HG03575 (cell line): ENCODE results near the gene MSH3.

ENCODE experiments used
- ATAC-seq: cut with Tn5 transposase; IDR thresholded peaks from one replicate; pipeline ENCODE4 v1.9.1; 2021; ENCODE audit not compliant: unreplicated experiment, insufficient number of reproducible peaks, low FRiP score; ENCODE audit errors: extremely low read depth

MSH3 gene

GRCh38 chr5:80916676-80917075 lies 262.2 kb downstream of the MSH3 start:
- ATAC-seq: no peak

GRCh38 chr5:80917631-80918030 lies 263.2 kb downstream of the MSH3 start:
- ATAC-seq: no peak

- ATAC-seq: no peak
Observed at GRCh38 chr5:80919678-80920196, 265.3 kb downstream of the MSH3 start.

DNA sequence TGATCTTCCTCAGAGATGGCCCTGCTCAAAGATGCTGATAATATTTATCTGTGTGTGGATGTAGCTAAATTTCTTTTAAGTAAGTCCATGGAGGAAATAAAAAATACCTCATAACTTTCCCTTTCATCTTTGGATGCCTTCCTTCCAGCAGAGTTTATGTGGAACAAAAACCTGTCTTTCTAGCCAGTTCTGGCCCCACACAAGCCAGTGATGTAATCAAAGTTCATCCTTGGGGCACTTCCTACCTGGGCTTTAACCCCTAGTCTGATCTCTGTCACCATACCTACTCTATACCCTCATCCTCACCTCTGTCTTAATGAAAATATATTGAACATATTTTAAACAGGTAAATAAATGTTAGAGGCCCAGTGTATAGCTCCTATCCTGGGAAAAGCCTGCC lies 265.9 kb downstream of the MSH3 start:
- ATAC-seq: no peak

DNA sequence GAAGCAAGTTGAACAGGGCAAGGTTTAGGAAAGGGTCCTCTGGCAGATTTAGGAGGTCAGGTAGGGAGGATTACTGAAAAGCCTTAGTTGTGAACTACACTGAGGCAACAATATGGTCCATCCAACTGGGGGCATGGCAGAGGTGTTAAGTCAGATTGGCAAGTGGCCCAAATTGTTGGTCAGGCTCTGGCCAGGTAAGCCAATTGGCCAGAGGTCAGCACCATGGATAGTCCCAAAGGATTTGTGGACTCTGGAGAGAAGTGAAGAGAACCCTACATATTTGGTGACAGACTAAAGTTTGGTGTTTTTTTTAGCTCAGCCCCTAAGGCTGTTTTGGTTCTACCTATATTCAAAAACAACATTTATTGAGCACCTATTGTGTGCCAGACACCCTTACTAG lies 266.6 kb downstream of the MSH3 start:
- ATAC-seq: no peak

DNA sequence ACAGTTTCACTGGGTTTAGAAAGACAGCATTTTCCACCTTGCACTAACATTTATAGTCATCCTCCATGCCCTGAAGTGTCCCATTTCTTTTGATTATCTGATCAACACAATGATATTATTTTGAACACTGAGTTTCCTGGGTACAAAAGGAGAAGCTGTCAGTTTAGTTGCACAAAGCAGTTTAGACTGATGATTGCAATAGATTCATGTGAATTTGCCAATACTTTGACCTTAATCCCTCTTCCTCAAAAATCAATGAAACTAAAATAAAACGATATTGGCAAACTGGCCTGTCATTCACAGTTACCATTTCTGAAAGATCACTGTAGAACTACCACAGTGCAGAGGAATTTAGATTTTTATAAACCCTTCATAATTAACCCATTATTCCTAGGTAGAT lies 271.5 kb downstream of the MSH3 start:
- no peak for ATAC-seq
